Subcutaneous adipose tissue (tissue), 4 donors: ENCODE results near the gene GPC3. TPM values are rescaled to one million over a fixed set of nuclear protein-coding genes. Genes with fewer than 3 reads are reported as not detected.

ENCODE experiments used
- total RNA-seq, 4 donors: library from RNA; depleted of rRNA; stranded (reverse); fragments of >200 nt; gene quantifications; one replicate each; pipeline ENCODE4 v1.1.0, GENCODE V29; 2016
- TF ChIP-seq, protein P1 (sequence below): fragments of 450-650 bp; IDR thresholded peaks from one replicate; pipeline ENCODE4 v1.5.1; 2016; ENCODE audit warnings: low read depth, mild to moderate bottlenecking, control low read depth, antibody characterized with exemption, moderate library complexity

The GPC3 gene
- total RNA-seq, 4 donors from 2014 or later: 61.8 to 142 (median 84.5) TPM

DNA sequence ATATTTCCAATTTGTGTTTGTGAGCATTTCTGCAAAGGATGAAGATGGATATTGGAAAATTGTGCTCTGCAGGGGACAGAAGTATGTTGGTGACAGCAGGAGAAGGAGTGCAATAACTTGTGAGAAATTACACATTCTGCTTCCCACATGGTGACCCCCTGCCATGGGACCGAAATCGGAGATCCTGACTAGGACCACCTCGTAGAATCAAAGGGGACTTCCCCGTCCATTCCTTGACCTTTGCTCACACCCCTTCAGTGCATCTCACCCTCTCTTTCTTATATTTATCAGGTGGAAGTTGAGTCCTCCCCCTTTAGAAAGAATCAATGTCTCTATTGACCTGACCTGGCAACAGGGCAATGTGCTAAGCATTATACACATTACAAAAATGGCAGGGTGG lies 451.2 kb downstream of the GPC3 start:
- TF ChIP-seq, protein P1, sequence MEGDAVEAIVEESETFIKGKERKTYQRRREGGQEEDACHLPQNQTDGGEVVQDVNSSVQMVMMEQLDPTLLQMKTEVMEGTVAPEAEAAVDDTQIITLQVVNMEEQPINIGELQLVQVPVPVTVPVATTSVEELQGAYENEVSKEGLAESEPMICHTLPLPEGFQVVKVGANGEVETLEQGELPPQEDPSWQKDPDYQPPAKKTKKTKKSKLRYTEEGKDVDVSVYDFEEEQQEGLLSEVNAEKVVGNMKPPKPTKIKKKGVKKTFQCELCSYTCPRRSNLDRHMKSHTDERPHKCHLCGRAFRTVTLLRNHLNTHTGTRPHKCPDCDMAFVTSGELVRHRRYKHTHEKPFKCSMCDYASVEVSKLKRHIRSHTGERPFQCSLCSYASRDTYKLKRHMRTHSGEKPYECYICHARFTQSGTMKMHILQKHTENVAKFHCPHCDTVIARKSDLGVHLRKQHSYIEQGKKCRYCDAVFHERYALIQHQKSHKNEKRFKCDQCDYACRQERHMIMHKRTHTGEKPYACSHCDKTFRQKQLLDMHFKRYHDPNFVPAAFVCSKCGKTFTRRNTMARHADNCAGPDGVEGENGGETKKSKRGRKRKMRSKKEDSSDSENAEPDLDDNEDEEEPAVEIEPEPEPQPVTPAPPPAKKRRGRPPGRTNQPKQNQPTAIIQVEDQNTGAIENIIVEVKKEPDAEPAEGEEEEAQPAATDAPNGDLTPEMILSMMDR: no peak

DNA sequence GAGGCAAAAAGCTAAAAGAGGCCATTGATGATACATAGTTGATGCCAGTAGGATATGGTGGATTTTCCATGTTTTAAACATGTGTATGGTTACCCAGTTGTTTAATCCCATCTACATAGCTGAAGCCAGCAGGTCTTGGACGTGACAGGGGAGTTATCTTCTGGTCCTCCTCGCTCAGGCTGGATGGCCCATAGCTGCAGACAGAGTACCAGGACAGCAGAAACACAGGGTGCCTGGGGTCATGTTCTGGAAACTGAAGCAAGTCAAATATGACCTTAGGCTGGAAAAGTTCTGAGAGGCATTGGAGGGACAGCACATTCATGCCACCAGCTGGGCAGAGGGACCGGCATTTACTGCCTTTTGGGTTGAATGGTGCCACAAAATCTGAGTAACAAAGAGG lies 452.1 kb downstream of the GPC3 start:
- TF ChIP-seq, protein P1: no peak

DNA sequence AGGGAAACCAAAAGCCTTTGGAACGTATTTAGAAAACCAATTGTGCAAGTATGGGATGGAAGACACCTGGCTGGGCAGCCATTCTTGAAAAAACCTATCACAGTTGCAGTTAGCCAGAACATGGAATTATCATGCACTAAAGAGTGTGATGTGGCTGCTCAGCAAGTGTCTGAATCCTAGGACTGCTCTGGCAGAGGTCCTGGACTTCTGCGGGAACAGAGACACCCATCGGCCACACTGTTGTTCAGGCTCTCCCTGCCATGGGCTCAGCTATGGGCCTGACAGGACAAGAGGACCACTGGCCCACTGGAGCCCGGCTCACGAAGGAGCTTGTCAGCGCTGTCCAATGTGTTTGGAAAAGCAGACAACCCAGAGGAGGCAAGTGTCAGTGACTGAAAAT lies 454.4 kb downstream of the GPC3 start:
- TF ChIP-seq, protein P1: no peak

DNA sequence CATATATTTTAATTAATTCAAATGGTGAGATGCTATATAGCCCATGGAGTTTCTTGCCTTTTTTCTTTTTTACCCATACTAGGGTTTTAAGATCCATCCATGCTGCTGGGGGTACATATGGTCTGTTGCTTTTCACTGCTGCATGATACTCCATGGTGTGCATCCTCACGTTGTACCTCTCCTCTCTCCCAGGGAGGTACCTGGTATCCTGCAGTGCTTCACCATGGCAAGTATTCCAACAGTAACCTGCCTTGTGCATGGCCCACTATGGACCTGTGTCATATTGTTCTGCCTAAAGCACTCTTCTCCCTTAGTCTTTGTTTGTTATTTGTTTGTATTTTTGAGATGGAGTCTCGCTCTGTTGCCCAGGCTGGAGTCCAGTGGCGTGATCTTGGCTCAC lies 455.8 kb downstream of the GPC3 start:
- TF ChIP-seq, protein P1: no peak

DNA sequence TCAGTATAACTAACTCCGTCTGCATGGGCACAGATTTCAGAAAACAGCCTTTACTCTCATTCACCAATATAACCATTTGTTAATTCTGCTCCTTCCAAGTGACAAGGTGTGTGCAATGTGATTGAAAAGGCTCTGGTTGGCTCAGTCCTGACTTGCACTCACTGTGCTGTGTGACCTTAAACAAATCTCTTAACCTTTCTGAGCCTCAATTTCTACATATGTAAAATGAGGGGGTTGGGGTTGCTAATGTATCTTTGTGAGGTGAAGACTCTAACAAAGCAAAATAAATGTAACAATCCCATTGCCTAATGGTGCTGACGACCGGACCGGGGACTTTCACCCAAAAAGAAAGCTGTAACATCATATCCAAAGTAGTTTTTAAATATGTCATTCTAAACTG lies 457.6 kb downstream of the GPC3 start:
- TF ChIP-seq, protein P1: no peak

DNA sequence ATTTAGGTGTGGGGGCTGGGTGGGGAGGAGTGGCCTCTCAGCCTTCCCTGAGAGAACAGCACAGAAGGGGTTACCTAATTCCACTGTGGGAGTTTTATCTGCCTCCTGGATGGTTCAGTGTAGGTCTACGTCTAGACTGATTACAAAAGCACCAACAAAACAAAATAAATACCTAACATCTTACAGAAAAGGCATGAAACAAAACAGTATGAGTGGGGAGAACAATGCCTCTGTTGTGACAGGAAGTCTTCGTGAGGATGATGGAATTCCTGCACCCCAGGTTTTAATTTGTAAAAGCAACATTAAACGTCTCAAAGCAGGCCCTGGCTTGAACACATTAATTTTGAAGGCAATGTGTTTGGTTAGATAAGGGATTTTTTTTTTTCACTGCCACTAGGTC lies 458.0 kb downstream of the GPC3 start:
- TF ChIP-seq, protein P1: no peak

DNA sequence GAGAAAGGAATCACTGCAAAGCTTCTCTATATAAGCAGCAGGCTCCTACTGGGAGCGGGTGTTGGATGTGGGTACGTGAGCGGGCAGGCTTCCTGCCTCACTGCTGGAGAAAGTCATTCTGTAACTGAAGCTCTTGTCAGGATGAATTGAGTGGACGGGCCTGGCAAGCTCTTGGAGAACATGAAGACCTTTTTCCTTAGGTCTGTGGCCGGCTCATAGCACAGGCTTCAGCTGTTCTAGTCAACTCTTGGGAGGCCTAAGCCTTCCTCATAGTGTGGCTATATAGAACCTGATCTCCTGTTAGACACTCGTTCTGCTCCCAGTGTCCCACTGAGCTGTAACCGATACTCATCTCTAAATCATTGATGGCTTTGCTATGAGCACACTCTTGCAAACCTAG lies 461.9 kb downstream of the GPC3 start:
- TF ChIP-seq, protein P1: no peak
